Mesendoderm (in vitro differentiated cells): ENCODE measurements around the gene C14orf119.

Source experiments
- DNase-seq: peaks from one replicate; pipeline ENCODE4 v3.0.0; 2013
- H2AK5ac ChIP-seq: 2 replicates; pipeline ENCODE4 v1.6.1; 2013; ENCODE audit warnings: low read length, inconsistent platforms
- H2BK120ac ChIP-seq: 2 replicates; pipeline ENCODE4 v1.6.1; 2013; ENCODE audit warnings: low read depth, mild to moderate bottlenecking, low read length, moderate library complexity, mixed read lengths
- H2BK15ac ChIP-seq: replicated peaks from 2 replicates; pipeline ENCODE4 v1.6.1; 2013; ENCODE audit warnings: low read depth, mild to moderate bottlenecking, moderate library complexity
- H2BK5ac ChIP-seq: 2 replicates; pipeline ENCODE4 v1.6.1; 2013; ENCODE audit warnings: low read length, inconsistent platforms
- H3K18ac ChIP-seq: 2 replicates; pipeline ENCODE4 v1.6.1; 2013; ENCODE audit warnings: mild to moderate bottlenecking, low read length, mixed read lengths
- H3K23ac ChIP-seq: one replicate; pipeline ENCODE4 v1.6.1; 2013; ENCODE audit warnings: low read length
- H3K27ac ChIP-seq: 2 replicates; pipeline ENCODE4 v1.5.1; 2013; ENCODE audit warnings: low read depth, mild to moderate bottlenecking, inconsistent platforms, low read length, moderate library complexity
- H3K27me3 ChIP-seq: 2 replicates; pipeline ENCODE4 v1.6.1; 2013; ENCODE audit warnings: low read length, control low read depth, mild to moderate bottlenecking, inconsistent platforms; ENCODE audit not compliant: insufficient read depth, poor library complexity
- H3K36me3 ChIP-seq: 2 replicates; pipeline ENCODE4 v1.6.1; 2013; ENCODE audit warnings: low read length, inconsistent platforms; ENCODE audit not compliant: control insufficient read depth, insufficient read depth
- H3K4ac ChIP-seq: one replicate; pipeline ENCODE4 v1.6.1; 2013; ENCODE audit warnings: low read depth, mild to moderate bottlenecking, low read length, moderate library complexity
- H3K4me1 ChIP-seq: 2 replicates; pipeline ENCODE4 v1.6.1; 2013; ENCODE audit warnings: low read depth, low read length, inconsistent platforms; ENCODE audit not compliant: control insufficient read depth
- H3K4me2 ChIP-seq: 2 replicates; pipeline ENCODE4 v1.6.1; 2013; ENCODE audit warnings: low read length
- H3K4me3 ChIP-seq: 2 replicates; pipeline ENCODE4 v1.5.1; 2013; ENCODE audit warnings: mild to moderate bottlenecking, low read length
- H3K56ac ChIP-seq: one replicate; pipeline ENCODE4 v1.6.1; 2013; ENCODE audit warnings: low read length
- H3K79me1 ChIP-seq: 2 replicates; pipeline ENCODE4 v1.6.1; 2013; ENCODE audit warnings: low read length, inconsistent platforms
- H3K79me2 ChIP-seq: 2 replicates; pipeline ENCODE4 v1.6.1; 2013; ENCODE audit warnings: mild to moderate bottlenecking, low read length; ENCODE audit not compliant: control insufficient read depth, insufficient read depth
- H3K9ac ChIP-seq: 2 replicates; pipeline ENCODE4 v1.6.1; 2013; ENCODE audit warnings: low read length, inconsistent platforms
- H4K5ac ChIP-seq: one replicate; pipeline ENCODE4 v1.6.1; 2013; ENCODE audit warnings: low read length
- H4K8ac ChIP-seq: one replicate; pipeline ENCODE4 v1.6.1; 2013; ENCODE audit warnings: low read depth, mild to moderate bottlenecking, control low read depth, low read length, moderate library complexity
- WGBS: extraction: QIAGEN DNeasy Blood & Tissue Kit; methylation state at CpG from one replicate; pipeline ENCODE4 v1.1.7; 2013; ENCODE audit warnings: low lambda C conversion rate, missing lambda C conversion rate; ENCODE audit not compliant: insufficient coverage; ENCODE audit errors: extremely low coverage; 5-methylcytosine and 5-hydroxymethylcytosine counted together

C14orf119 gene

GRCh38 chr14:23131482-23131881, 36.2 kb downstream of the C14orf119 start:
- H2BK5ac ChIP-seq, result no peak overlapping the region
- no peak overlapping the region for H3K23ac ChIP-seq
- no peaks in the 10 kb centered on the region for H3K79me2 ChIP-seq
- no peaks in the 10 kb centered on the region for H3K79me1 ChIP-seq
- H4K5ac ChIP-seq, result no peak overlapping the region
- H2BK15ac ChIP-seq, result no peak overlapping the region
- H3K27me3 ChIP-seq, result no peaks in the 10 kb centered on the region
- H3K9ac ChIP-seq, result no peak overlapping the region
- no peak overlapping the region for H3K4ac ChIP-seq
- no peak overlapping the region for H3K4me2 ChIP-seq
- H3K27ac ChIP-seq, result no peak overlapping the region
- H3K4me1 ChIP-seq, result no peaks in the 10 kb centered on the region
- DNase-seq, result no peak
- WGBS, result no CpG with 5 or more reads among the region's 5 CpGs
- peaks cover 5% of the 10 kb centered on the region for H3K36me3 ChIP-seq
- H3K18ac ChIP-seq, result no peak overlapping the region
- H2BK120ac ChIP-seq, result no peak overlapping the region
- H3K4me3 ChIP-seq, result no peak overlapping the region
- no peak overlapping the region for H2AK5ac ChIP-seq
- H3K56ac ChIP-seq, result no peak overlapping the region
- no peak overlapping the region for H4K8ac ChIP-seq

DNA sequence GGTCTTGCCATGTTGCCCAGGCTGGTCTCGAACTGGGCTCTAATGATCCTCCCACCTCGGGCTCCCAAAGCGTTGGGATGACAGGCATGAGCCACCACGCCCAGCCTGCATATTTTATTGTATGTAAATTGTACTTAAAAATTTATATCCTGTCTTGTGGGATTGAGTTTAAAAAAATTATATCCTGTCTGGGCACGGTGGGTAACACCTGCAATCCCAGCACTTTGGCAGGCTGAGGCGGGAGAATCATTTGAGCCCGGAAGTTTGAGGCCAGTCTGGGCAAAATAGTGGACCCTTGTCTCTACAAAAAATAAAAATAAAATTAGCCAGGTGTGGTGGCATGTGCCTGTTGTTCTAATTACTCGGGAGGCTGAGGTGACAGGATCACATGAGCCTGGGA, 37.7 kb downstream of the C14orf119 start:
- no peak overlapping the region for H2BK5ac ChIP-seq
- peaks cover 5% of the 10 kb centered on the region for H3K36me3 ChIP-seq
- H3K79me2 ChIP-seq, result no peaks in the 10 kb centered on the region
- no peak overlapping the region for H2BK15ac ChIP-seq
- H3K4ac ChIP-seq, result no peak overlapping the region
- no peak overlapping the region for H3K4me2 ChIP-seq
- no peaks in the 10 kb centered on the region for H3K79me1 ChIP-seq
- H2BK120ac ChIP-seq, result no peak overlapping the region
- H4K8ac ChIP-seq, result no peak overlapping the region
- H3K27ac ChIP-seq, result no peak overlapping the region
- WGBS, result no CpG with 5 or more reads among the region's 8 CpGs
- no peak overlapping the region for H3K9ac ChIP-seq
- no peak overlapping the region for H2AK5ac ChIP-seq
- H4K5ac ChIP-seq, result no peak overlapping the region
- H3K4me3 ChIP-seq, result no peak overlapping the region
- H3K56ac ChIP-seq, result no peak overlapping the region
- no peaks in the 10 kb centered on the region for H3K27me3 ChIP-seq
- H3K18ac ChIP-seq, result no peak overlapping the region
- H3K4me1 ChIP-seq, result no peaks in the 10 kb centered on the region
- no peak overlapping the region for H3K23ac ChIP-seq
- no peak for DNase-seq

GRCh38 chr14:23136566-23137133, 41.3 kb downstream of the C14orf119 start:
- Histone ChIP-seq H3K27ac (no peak overlapping the region), H3K79me2 (no peaks in the 10 kb centered on the region), H3K23ac (no peak overlapping the region), H4K5ac (no peak overlapping the region), H3K36me3 (peaks cover 2% of the 10 kb centered on the region), H2BK5ac (no peak overlapping the region), H3K4ac (no peak overlapping the region), H2BK15ac (no peak overlapping the region), H3K18ac (no peak overlapping the region), H3K27me3 (no peaks in the 10 kb centered on the region), H3K4me2 (no peak overlapping the region), H3K79me1 (no peaks in the 10 kb centered on the region), H2AK5ac (no peak overlapping the region), H2BK120ac (no peak overlapping the region), H3K56ac (no peak overlapping the region), H3K4me1 (no peaks in the 10 kb centered on the region), H3K4me3 (no peak overlapping the region), H4K8ac (no peak overlapping the region), H3K9ac (no peak overlapping the region)
- DNase-seq, result no peak
- no CpG with 5 or more reads among the region's 16 CpGs for WGBS

DNA sequence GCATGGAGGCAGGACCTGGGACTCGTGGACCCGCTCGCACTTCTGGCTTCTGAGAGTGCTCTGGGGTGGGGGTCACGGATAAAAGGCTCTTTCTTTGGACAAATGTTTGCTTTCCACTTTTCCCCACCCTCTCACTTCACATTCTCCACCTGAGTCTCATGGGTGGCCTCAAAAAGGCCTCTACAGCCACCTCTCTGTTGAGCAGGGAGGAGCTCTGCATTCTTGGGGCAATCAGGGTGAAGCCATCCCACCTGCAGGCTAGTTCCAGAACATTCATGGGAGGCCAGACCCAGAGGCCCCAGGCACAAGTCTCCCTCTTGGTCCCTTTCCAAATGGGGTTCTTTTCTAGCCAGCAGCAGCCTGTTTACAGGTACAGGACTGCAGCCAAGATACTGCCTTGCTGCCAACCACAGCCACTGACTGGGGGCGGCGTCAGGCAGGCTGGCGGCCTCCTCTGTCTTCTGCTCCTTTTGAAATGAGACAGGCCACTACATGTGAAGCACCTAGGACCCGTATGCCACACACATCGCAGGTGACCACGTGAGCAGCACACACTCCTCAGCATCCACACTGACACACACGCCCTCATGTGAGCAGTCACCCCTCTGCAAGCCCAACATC, 42.0 kb downstream of the C14orf119 start:
- Histone ChIP-seq H2BK15ac (no peak overlapping the region), H2BK120ac (no peak overlapping the region), H4K8ac (no peak overlapping the region), H3K4me2 (no peak overlapping the region), H3K56ac (no peak overlapping the region), H2BK5ac (no peak overlapping the region), H3K23ac (no peak overlapping the region), H3K79me2 (no peaks in the 10 kb centered on the region), H4K5ac (no peak overlapping the region), H3K4me1 (no peaks in the 10 kb centered on the region), H3K27ac (no peak overlapping the region), H3K4me3 (no peak overlapping the region), H3K79me1 (no peaks in the 10 kb centered on the region), H3K9ac (no peak overlapping the region), H3K27me3 (no peaks in the 10 kb centered on the region), H3K18ac (no peak overlapping the region), H3K36me3 (peaks cover 2% of the 10 kb centered on the region), H2AK5ac (no peak overlapping the region), H3K4ac (no peak overlapping the region)
- WGBS, result no CpG with 5 or more reads among the region's 11 CpGs
- DNase-seq, result no peak

DNA sequence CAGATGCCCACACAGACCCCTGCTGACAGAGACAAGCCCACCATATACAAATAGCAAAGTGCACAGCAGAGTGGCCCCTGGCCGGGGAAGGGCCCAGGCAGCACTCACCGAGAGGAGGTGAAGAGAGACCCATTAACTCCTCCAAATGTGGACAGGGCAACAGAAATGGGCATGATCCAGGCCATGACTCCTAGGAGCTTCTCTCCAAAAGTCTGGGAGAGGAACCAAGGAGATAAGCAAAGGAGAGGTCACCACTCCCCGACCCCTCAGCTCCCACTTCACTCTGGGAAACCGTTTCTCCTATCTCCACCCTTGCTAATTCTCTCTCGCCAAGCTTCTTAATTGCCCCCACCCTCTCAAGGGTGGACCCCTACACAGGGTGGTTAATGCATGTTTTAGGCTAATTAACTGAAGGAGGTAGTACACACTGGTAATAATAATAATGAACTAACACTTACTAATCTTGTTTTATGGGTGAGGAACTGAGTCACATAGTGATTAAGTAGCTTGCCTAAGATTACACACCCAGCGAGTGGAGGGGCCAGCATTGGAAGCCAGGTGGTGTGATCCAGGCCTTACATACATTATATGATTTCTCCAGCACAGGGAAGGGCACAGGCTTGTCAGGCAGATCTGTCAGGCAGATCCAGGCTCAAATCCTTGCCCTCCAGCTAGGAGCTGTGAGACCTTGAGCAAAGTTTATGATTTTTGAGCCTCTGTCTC, 42.7 kb downstream of the C14orf119 start:
- H3K23ac ChIP-seq, result no peak overlapping the region
- no peak overlapping the region for H2BK15ac ChIP-seq
- H3K4ac ChIP-seq, result no peak overlapping the region
- H2AK5ac ChIP-seq, result no peak overlapping the region
- H3K27me3 ChIP-seq, result no peaks in the 10 kb centered on the region
- no CpG with 5 or more reads among the region's 6 CpGs for WGBS
- H2BK120ac ChIP-seq, result no peak overlapping the region
- H3K9ac ChIP-seq, result no peak overlapping the region
- no peak overlapping the region for H4K8ac ChIP-seq
- no peak overlapping the region for H3K4me2 ChIP-seq
- H3K56ac ChIP-seq, result no peak overlapping the region
- no peaks in the 10 kb centered on the region for H3K79me1 ChIP-seq
- H3K4me3 ChIP-seq, result no peak overlapping the region
- no peak overlapping the region for H4K5ac ChIP-seq
- H3K4me1 ChIP-seq, result no peaks in the 10 kb centered on the region
- H3K79me2 ChIP-seq, result no peaks in the 10 kb centered on the region
- H3K36me3 ChIP-seq, result peaks cover 2% of the 10 kb centered on the region
- no peak overlapping the region for H3K18ac ChIP-seq
- no peak overlapping the region for H2BK5ac ChIP-seq
- no peak overlapping the region for H3K27ac ChIP-seq
- DNase-seq, result no peak
